Activated T-cell treated with anti-CD3 and anti-CD28 coated beads for 24 hours (primary cell): ENCODE results near the gene PNPLA7.

Source experiments
- DNase-seq: peaks from one replicate; pipeline ENCODE4 v3.0.0-alpha.2; 2020; ENCODE audit warnings: low read depth

PNPLA7 gene

DNA sequence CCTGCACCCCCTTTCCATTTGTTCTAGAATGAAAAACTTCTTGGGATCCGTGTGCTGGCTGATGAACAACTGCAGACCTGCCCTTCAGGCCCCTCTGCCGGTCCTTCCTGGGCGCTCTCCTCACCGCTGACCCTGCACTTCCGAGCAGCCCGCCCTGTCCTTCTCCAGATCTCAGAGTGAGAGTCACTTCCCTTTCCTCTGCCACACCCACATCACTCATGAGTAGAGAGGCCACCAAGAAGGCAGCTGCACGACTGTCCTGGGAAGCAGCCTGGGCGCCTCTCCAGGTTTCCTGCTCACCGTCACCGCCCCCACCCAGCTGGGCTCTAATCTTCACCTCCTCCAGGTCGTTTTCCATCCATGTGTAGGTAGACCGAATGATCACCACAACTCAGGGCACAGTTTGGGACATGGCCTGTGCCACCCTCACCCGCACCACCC is 56.1 kb downstream of the PNPLA7 start:
- no peak for DNase-seq

DNA sequence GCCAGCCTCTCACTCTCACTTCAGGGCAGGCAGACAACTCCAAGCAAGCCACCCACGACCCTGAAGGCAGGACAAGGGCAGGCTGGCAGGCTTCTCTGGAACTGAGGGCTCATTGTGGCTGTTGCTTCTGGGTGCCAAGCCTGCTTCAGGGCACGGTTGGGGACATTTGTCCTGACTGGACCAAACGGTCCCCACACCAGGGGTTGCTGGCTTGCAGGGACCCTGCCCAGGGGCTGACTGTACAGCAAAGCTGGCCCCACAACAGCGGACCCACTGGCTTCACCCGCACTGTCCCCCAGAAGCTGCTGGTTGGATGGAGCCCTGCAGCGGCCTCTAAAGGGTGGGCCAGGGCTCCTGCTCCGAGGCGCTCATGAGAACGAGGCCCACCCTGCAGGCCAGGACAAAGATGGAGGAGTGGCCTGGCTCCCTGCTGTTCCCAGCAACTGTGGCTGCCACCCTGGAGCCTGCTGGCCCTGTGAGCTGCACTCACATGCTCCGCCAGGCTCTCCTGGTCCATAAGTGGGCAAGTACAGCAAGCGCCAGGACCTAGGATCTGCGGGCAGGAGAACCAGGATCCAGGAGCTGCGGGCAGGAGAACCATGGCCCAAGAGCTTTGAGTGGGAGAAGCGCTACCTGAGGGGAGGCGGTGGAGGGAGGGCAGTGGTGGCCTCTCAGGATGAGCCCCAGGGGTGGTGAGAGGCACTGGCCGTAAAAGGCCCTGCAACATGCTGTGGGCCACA is 56.7 kb downstream of the PNPLA7 start:
- no peak for DNase-seq

DNA sequence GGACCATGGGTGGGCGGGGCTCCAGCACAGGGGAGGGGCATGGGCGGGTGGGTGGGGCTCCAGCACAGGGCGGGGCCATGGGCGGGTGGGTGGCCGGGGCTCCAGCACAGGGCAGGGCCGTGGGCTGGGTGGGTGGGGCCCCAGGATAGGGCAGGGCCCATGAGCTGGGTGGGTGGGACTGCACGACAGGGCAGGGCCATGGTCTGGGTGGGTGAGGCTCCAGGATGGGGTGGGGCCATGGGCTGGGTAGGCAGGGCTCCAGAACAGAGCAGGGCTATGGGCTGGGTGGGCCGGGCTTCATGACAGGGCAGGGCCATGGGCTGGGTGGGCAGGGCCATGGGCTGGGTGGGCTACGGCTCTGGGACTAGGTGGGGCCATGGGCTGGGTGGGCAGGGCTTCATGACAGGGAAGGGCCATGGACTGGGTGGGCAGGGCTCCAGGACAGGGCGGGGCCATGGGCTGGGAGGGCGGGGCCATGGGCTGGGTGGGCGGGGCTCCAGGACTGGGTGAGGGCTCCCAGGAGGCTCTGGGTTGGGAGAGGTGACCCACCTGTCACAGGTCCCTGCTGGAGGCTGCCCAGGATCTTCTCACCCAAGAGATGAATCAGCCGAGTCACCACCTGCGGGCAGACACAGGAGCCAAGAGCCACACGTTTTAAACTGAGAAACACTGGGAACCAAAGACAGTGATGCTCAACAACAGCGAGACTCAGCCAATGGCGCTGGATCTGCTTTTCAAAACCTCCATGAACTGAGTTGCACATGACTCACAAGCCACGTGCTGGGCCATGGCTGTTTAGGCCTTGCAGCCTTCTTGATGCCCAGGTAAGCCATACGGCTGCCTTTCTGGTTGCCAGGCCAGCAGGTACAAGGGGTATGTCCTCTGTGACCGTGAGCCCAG is 57.5 kb downstream of the PNPLA7 start:
- DNase-seq, result no peak

DNA sequence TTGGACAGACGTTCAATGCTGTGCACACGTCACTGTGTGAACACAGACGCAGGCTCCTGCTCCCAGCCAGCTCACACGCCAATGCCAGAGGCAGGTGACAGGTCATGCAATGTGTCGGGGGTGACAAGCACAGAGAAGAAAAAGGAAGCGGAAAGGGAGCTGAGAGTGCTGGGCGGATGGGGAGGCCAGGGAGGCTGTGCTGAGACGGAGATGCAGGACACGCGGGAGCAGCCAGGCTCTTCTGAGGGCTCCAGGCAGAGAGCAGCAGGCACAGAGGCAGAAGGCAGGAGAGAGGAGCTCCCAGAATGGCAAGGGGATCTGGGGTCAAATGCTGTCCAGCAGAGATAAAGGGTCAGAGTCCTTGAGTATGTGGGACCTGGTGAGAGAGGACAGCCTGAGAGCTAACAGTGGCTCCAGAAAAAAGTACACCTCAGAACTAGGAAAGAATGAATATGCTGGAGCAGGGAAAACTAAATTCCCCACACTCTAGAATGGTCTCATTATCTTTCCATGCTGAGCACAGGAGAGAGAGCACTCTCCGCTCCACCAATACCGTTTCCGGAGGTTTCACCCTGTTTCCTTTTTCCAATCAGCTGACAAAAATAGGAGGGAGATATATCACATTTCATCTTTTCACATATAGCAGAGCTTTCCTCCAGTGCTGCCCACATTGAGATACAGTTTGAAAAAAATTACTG is 58.3 kb downstream of the PNPLA7 start:
- no peak for DNase-seq

DNA sequence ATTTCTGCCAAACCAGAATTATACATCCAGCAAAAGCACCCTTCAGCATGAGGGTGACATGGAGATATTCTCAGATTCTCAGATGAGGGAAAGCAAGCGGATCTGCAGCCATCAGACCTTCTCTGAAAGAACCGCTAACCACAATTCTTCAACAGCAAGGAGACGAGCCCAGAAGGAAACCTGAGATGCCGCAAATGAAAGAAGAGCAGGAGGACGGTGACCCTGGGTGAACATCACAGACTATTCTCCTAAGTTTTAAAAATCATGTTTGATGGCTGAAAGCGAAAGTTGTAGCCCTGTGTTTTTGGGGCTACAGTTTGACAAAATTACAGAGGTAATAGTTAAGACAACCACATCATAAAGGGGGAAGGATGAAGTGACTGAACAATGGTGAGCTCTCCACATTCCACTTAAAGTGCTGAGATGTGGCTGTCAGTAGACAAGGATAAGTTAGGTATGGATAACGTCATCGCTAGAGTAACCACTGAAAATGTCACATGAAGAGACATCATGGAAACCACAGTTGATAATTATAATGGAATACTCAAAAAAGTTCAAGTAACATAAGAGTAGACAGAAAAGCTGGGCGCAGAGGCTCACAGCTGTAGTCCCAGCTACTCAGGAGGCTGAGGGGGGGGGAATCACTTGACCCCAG is 59.5 kb downstream of the PNPLA7 start:
- no peak for DNase-seq

DNA sequence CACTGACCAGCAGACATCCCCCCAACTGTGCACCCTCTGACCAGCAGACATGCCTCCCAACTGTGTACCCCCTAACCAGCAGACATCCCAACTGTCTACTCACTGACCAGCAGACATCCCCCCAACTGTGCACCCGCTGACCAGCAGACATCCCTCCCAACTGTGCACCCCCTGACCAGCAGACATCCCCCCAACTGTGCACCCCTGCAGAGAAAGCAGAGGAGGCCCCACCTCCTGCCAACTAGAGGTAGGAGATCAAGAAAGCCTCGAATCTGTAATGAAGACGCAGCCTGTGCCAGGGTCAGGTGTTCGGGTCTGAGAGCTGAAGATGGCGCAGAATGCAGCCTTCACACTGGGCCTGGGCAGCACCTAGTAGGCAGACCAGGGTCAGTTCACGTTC is 61.3 kb downstream of the PNPLA7 start:
- DNase-seq, result no peak

DNA sequence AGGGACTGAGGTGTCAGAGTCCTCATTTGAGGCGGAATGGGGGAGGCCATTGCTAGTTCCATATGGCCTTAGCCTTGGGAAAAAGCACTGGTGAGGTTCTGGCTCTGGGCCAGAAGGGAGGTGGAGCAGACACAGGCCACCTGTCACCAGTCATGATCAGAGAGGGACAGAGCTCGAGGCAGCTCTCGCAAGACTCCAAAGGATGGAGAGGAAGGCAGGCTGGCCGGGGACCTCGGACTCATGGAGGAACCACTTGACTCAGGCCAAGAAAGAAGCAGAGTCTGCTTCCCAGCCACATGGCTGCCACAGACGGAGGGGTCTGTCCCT is 61.9 kb downstream of the PNPLA7 start:
- DNase-seq, result no peak

DNA sequence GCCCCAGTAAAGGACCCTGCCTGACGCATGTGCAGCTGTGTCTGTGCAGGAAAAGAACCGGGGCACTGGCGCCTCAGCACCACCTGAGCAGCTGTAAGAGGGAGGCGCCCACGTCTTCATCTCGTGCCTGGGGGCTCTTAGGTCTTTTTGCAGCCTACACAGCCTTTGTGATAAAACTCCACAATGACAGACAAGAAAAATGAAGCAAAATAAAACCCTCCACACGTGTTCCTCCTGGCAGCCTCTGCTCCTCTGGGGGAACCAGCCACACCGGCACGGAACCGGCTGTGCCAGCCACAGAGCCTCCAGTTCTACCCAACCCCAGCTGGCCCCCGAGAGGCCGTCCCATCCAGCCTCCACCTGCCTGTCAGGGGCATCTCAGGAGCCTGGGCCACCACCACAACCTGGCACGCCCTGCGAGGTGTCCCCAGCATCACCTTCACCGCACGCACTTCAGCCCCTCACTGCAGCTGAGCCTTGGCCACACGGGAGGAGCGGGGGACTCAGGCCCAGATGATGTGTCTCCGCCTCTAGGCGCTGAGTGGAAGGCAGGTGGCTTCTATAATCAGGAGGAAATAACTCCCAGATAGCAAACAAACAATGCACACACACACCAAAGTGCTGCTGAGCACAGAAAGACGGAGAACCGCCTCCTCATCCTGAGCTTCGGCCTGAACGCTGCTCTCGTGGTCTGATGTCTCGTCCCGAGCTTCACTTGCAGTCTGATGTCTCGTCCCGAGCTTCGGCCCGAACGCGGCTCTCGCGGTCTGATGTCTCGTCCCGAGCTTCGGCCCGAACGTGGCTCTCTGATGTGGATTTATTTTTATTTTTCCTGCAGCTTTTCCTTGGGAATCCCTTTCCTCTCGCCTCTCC is 62.5 kb downstream of the PNPLA7 start:
- DNase-seq, result no peak

DNA sequence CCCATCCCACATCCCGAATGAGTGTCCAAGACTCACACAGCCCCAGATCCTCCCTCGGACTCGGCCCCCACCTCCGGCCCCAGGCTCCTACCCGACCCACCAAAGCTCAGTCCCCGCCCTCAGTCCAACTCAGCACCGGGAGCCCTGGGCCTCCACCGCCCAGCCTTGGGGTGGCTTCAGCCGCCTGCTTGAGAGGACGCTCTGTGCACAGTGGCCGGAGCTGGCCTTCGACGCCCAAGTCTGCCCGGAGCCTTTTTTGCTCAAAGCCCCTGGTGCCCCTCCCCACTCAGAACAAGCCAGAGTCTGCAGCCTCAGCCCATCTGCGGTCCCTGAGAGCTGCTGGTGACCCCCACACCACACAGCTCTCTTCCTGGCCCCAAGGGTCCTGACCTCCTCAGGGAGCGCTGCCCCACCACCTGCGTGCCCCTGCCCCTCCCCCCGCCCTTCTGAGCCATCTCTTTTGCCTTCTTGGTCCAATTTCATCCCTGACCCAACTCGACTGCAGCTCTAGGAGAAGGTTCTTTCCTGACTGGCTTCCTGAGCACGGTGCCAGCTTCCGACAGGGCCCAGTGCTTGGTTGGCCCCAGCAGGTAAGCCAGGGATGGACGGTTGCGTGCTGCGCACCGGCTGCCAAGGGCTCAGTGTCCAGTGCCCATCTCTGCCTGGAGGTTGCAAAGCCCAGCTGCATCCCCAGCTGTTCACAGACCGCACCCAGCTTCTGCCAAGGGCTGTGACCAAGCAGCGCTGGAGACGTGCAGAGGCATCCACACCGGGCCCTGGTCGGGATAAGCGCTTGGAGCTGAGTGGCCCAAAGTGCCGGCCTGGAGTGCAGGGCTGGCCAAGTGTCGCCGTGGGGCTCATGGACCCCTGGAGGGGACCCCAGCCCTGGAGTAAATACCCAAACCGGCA is 63.4 kb downstream of the PNPLA7 start:
- no peak for DNase-seq

DNA sequence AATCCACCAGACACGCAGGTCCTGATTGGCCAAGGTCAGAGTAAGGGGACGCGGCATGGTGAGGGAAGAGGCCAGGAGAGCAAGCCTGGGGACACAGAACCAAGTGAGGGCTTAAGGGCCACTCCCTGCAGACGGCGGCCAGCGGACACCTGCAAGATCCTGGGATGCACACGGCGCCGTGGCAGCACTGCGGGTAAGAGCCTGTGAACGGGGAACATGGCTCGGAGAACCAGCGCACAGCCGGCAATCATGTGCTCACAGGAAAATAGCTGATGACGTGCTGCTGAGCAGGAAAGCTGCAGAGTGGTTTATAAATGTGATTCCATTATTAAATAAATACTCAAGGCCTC is 64.1 kb downstream of the PNPLA7 start:
- DNase-seq, result no peak

DNA sequence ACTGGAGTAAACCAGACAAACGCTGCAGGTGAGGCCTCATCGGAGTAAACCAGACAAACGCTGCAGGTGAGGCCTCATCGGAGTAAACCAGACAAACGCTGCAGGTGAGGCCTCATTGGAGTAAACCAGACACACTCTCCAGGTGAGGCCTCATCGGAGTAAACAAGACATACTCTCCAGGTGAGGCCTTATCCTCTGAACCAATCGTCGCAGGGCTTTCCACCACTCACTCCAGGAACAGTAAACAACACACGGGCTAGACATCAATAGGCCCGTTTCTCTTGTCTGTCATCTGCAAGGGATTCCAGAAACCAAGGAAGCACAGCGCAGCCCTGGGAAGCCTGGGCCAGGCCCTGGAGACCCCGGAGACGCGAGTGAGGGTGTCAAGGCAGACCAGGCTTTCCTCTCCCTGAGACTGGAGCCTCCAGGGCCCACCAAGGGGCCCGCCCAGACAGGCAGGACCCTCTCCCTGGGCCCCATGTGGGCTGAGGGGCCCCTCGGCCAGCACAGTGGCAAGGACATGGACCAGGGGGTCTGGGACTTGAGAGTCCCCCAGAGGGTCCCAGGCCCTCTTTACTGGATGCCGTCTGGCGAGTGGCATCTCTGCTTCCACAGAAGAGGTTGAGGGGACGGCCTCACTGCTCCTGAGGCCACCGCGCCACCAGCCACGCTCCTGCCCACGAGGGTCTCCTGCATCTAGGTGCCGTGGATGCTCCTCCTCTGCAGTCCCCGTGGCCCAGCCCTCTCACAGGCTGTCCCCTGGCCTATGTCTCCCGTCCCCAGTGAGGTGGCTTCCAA is 64.7 kb downstream of the PNPLA7 start:
- DNase-seq, result no peak

DNA sequence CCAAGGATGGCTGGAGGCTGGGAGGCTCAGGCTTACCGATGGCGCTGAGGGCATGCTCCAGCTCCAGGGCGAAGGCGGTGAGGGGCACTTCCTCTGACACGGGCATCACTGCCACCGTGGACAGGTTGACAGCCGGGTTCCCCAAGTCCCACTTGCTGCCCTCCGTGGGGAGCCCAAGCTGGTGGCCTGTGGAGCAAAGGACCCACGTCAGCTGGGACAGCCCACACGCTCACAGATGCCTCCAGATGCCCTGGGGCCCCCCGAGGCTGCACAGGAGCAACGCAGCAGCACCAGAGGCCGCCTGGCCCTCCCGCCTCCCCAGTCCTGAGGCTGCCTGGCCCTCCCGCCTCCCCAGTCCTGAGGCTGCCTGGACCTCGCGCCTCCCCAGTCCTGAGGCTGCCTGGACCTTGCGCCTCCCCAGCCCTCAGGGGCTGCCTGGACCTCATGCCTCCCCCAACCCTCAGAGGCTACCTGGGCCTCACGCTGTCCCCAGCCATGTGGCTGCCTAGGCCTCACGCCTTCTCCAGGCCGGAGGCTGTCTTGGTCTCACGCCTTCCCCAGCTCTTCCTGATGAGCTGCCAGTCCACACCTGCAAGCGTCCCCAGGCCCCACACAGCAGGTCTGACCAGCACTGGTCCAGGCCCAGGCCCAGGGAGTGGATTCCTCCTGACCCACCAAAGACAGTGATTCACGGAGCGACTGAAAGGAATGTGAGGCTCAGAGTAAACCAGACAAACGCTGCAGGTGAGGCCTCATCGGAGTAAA is 65.5 kb downstream of the PNPLA7 start:
- no peak for DNase-seq

DNA sequence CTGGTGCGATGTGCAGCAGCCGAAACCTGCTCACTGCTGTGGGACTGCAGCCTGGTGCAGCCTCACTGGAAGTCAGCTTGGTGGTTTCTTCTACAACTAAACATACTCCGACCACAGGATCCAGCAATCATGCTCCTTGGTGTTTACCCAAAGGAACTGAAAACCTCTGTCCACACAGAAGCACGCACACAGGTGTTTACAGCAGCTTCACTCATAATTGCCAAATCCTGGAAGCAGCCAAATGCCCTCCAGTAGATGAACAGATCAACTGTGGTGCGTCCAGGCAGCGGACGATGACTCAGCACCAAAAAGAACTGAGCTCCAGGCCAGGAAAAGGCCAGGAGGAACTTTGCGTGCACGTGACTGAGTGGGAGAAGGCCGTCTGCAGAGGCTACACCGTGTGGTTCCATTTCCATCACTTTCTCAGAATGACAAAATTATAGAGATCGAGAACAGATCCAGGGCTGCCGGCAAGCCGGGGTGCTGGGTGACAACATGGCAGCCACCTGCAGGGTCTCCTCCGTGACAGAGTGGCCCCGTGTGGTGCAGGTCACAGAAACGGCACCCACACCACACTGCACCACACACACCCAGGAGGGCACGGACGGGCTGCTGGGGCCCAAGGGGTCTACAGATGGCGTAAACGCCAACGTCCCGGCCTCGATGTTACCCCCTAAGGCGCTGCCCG is 68.0 kb downstream of the PNPLA7 start:
- DNase-seq, result no peak

DNA sequence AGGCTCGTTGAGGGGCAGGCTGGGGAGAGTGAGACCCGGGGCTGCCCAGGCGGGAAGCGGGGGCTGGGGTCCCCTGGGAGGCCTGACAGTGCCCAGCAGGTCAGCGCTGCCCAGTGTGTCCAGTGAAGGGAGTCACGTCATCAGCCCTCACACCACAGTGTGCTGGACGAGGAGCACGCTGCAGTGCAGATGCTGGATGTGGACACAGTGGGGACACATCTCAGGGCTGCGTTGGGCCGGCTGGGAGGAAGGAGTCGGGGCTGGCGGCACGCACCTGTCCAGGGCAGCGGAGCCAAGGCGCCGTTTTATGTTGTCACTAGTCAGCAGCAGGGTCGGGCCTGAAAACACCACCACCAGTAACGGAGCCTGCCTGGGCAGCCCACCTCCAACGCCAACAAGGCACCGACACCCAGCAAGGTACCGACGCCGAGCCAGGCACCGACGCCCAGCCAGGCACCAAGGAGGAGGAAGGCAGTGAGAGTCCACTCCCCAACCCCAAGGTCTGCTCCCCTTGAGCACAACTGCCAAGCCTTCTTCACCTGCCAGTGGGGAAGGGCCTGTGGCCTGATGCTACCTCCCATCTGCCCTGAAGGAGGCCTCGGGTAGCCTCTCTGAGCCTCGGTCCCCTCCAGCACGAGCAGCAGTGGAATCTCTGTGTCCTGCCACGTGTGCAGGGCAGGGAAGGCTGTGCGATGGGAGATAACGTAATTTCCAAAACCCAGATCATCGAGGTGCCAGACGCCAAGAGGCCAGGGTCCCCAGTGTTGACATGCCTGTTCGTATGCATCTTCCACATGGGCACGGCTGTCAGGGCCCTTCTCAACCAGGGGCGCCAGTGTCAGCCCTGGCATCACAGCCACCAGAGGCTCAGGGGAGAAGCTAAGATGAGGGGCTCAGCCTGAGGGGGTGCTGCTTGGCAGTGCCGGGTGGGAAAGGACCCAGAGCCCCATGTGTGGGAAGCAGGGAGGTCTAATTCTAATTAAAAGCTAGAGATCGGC is 69.2 kb downstream of the PNPLA7 start:
- DNase-seq, result no peak

DNA sequence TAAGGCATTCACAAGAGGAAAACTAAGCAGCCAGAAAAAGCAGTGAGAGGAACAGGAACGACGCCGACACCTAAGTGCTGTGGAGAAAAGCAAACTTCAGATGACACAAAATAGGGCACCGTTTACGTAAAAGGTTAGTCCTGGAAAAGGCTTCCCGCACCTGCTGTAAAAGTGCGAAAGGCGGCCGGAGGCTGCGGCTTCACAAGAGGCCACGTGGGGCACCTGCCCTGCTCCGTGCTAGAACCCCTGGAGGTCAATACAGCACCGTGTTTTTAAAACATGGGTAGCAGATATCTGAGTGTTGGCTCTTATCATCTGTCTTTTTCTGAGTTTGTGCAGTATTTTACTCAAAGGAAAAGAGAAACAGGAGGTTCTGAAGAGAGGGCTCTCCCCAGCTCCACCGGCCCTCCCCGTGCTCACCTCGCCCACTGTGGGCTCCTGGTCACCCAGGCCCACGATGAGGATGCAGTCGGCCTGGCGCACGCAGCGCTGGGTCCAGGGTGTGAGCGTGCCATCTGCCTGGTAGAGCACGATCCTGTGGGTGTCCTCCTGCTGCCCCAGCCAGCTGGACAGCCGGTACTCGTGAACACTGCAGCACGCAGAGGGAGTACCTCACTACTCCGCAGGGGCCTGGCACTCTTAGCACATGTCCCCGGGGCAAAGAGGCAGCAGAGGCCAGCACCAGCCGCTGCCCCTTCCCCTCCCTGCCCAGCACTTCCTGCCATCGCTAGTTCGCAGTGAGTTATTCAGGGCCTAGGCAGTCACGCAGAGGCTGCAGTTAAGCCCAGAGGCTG is 70.1 kb downstream of the PNPLA7 start:
- DNase-seq, result no peak
